Measurements from ENCODE around the gene ZNF276. TPM values are rescaled to one million over a fixed set of nuclear protein-coding genes. Genes with fewer than 3 reads are reported as not detected.

ZNF276 gene
- total RNA-seq, 1 donor = 12.3 TPM

DNA sequence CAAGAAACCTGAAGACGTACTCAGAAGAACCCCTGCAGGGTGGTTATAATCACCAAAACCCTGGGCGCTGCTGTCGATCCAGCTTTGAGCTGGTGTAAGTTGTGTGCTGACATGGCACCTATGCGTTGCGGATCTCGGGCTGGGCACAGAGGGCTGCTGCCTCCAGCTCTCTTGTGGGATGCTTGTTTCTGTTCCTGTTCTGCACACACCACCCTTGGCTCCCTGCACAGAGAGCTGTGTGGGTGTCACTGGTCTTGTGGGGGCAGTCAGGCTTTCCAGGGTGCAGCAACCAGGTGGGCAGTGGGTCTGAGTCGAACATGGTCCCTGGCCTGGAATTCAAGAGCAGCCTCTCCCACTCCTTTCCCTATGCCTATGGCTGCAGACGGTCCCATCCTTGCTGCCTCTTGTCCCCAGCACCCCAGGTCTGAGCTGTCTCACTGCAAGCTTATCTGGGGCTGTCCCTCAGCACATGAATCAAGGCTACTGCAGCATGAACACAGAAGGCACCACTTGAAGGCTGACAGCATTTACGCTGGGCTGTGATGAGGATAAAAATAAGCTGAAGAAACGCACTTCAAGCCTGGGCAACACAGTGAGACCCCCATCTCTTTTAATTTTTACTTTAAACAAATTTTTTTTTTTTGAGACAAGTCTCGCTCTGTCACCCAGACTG is 20.1 kb downstream of the ZNF276 start:
- H3K27ac ChIP-seq (ENCODE audit: low read depth, low read length) = no peak overlapping the region
- H3K79me2 ChIP-seq (ENCODE audit: insufficient read depth, low read length) = peaks cover 2% of the 10 kb centered on the region
- H3K27me3 ChIP-seq (ENCODE audit: insufficient read depth, low read length) = no peaks in the 10 kb centered on the region
- H4K20me1 ChIP-seq (ENCODE audit: insufficient read depth, low read length) = peaks cover 8% of the 10 kb centered on the region
- no peak overlapping the region for H3K4me3 ChIP-seq (ENCODE audit: insufficient read depth, low read length)
- no peaks in the 10 kb centered on the region for H3K4me1 ChIP-seq (ENCODE audit: insufficient read depth, low read length)
- TF ChIP-seq, protein P1, sequence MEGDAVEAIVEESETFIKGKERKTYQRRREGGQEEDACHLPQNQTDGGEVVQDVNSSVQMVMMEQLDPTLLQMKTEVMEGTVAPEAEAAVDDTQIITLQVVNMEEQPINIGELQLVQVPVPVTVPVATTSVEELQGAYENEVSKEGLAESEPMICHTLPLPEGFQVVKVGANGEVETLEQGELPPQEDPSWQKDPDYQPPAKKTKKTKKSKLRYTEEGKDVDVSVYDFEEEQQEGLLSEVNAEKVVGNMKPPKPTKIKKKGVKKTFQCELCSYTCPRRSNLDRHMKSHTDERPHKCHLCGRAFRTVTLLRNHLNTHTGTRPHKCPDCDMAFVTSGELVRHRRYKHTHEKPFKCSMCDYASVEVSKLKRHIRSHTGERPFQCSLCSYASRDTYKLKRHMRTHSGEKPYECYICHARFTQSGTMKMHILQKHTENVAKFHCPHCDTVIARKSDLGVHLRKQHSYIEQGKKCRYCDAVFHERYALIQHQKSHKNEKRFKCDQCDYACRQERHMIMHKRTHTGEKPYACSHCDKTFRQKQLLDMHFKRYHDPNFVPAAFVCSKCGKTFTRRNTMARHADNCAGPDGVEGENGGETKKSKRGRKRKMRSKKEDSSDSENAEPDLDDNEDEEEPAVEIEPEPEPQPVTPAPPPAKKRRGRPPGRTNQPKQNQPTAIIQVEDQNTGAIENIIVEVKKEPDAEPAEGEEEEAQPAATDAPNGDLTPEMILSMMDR (IDR thresholded peaks at IDR 0.05; ENCODE audit: extremely low read depth, low read depth, low read length) = no peak
- peak; percentile 52 for DNase-seq (ENCODE audit: insufficient read length, low spot score, missing footprints)
- no peak overlapping the region for H2AFZ ChIP-seq (ENCODE audit: low read length)
- no peak overlapping the region for H3K4me2 ChIP-seq (ENCODE audit: insufficient read depth, low read length)
- H3K9me3 ChIP-seq (ENCODE audit: low read depth, low read length) = no peaks in the 10 kb centered on the region
- peaks cover 43% of the 10 kb centered on the region for H3K36me3 ChIP-seq (ENCODE audit: insufficient read depth, low read length)

DNA sequence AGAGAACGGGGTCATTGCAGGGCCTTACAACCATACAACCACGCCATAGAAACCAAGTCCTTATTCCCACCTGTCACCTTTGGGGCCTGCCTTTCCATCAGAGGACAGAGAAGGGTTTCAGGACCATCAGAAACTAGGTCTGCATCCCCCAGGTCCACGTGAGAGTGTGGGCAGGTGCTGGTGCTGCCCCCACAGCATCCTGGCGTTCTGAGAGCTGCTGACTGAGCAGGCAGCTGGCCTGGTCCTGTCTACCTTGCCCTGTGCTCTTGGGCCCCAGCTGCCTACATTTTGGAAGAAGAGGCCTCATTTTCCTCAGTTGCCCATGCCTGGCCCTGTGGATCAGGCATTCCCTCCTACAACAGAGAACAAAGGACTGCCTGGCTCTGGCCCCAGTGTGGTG is 21.6 kb downstream of the ZNF276 start:
- peaks cover 32% of the 10 kb centered on the region for H3K36me3 ChIP-seq (ENCODE audit: insufficient read depth, low read length)
- TF ChIP-seq, protein P1 (IDR thresholded peaks at IDR 0.05; ENCODE audit: extremely low read depth, low read depth, low read length) = no peak

GRCh38 chr16:89744813-89745212 is 23.5 kb downstream of the ZNF276 start:
- Histone ChIP-seq H3K4me1 (ENCODE audit: insufficient read depth, low read length) (no peaks in the 10 kb centered on the region), H3K4me3 (ENCODE audit: insufficient read depth, low read length) (no peak overlapping the region), H2AFZ (ENCODE audit: low read length) (no peak overlapping the region), H3K27ac (ENCODE audit: low read depth, low read length) (no peak overlapping the region), H3K9me3 (ENCODE audit: low read depth, low read length) (no peaks in the 10 kb centered on the region), H4K20me1 (ENCODE audit: insufficient read depth, low read length) (no peaks in the 10 kb centered on the region), H3K27me3 (ENCODE audit: insufficient read depth, low read length) (no peaks in the 10 kb centered on the region), H3K36me3 (ENCODE audit: insufficient read depth, low read length) (peaks cover 13% of the 10 kb centered on the region), H3K79me2 (ENCODE audit: insufficient read depth, low read length) (no peaks in the 10 kb centered on the region), H3K4me2 (ENCODE audit: insufficient read depth, low read length) (no peak overlapping the region)
- DNase-seq (ENCODE audit: insufficient read length, low spot score, missing footprints) = peak; percentile 42
- TF ChIP-seq, protein P1 (IDR thresholded peaks at IDR 0.05; ENCODE audit: extremely low read depth, low read depth, low read length) = no peak

More for the DNA sequence above, 21.6 kb downstream of the ZNF276 start:
- no peak overlapping the region for H2AFZ ChIP-seq (ENCODE audit: low read length)
- no peak overlapping the region for H3K27ac ChIP-seq (ENCODE audit: low read depth, low read length)
- H3K9me3 ChIP-seq (ENCODE audit: low read depth, low read length) = no peaks in the 10 kb centered on the region
- H3K79me2 ChIP-seq (ENCODE audit: insufficient read depth, low read length) = no peaks in the 10 kb centered on the region
- no peaks in the 10 kb centered on the region for H4K20me1 ChIP-seq (ENCODE audit: insufficient read depth, low read length)
- H3K4me3 ChIP-seq (ENCODE audit: insufficient read depth, low read length) = no peak overlapping the region
- H3K4me1 ChIP-seq (ENCODE audit: insufficient read depth, low read length) = no peaks in the 10 kb centered on the region
- H3K4me2 ChIP-seq (ENCODE audit: insufficient read depth, low read length) = no peak overlapping the region
- no peaks in the 10 kb centered on the region for H3K27me3 ChIP-seq (ENCODE audit: insufficient read depth, low read length)
- peak; percentile 29 for DNase-seq (ENCODE audit: insufficient read length, low spot score, missing footprints)

DNA sequence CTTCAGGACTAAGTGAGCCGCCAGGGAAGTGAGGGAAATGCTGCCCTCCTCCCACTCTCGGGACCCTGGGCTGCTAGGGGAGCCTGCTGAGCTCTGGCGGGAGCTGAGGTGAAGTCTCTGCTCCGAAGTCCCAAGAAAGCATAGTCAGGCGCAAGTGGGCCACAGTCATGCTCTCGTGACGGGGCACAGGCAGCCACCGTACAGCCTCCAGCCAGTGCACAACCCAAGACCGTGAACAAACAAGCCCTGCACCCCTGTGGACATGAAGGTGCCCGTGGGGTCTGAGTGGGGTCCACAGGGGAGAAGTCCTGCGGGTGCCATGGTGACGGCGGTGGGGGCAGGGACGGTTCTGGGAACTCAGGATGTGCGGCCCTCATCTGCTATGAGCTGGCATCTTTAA is 24.7 kb downstream of the ZNF276 start:
- H2AFZ ChIP-seq (ENCODE audit: low read length) = no peak overlapping the region
- no peak overlapping the region for H3K4me3 ChIP-seq (ENCODE audit: insufficient read depth, low read length)
- TF ChIP-seq, protein P1 (IDR thresholded peaks at IDR 0.05; ENCODE audit: extremely low read depth, low read depth, low read length) = no peak
- H3K4me1 ChIP-seq (ENCODE audit: insufficient read depth, low read length) = no peaks in the 10 kb centered on the region
- H3K27ac ChIP-seq (ENCODE audit: low read depth, low read length) = no peak overlapping the region
- DNase-seq (ENCODE audit: insufficient read length, low spot score, missing footprints) = peak; percentile 10
- no peaks in the 10 kb centered on the region for H3K79me2 ChIP-seq (ENCODE audit: insufficient read depth, low read length)
- H3K36me3 ChIP-seq (ENCODE audit: insufficient read depth, low read length) = peaks cover 2% of the 10 kb centered on the region
- no peaks in the 10 kb centered on the region for H3K27me3 ChIP-seq (ENCODE audit: insufficient read depth, low read length)
- no peaks in the 10 kb centered on the region for H3K9me3 ChIP-seq (ENCODE audit: low read depth, low read length)
- H4K20me1 ChIP-seq (ENCODE audit: insufficient read depth, low read length) = no peaks in the 10 kb centered on the region
- H3K4me2 ChIP-seq (ENCODE audit: insufficient read depth, low read length) = no peak overlapping the region
